Stimulated activated naive B cell treated with anti-CD40 and anti-IgM and Interleukin-4, amounts not matched to agents 10 μg/mL and 1 μg/mL and 100 μg/mL, for 72 hours (primary cell): Measurements from ENCODE around the gene KIF25.

Source experiments
- ATAC-seq, 2 donors: fragments of 150-1000 bp; cut with Tn5 transposase; replicated peaks; 2 replicates each; pipeline ENCODE4 v1.10.0; 2021; ENCODE audit warnings: moderate library complexity in 1 of 2
- DNase-seq: peaks from one replicate; pipeline ENCODE4 v3.0.0; 2021
- H3K27ac Mint-ChIP-seq: one replicate; pipeline ENCODE4 v1.8.0; 2022; ENCODE audit warnings: mild to moderate bottlenecking, mixed read lengths
- H3K27me3 Mint-ChIP-seq, 2 donors: one replicate each; pipeline ENCODE4 v1.8.0; 2022; ENCODE audit warnings: mixed read lengths in 2 of 2
- H3K36me3 Mint-ChIP-seq, 2 donors: one replicate each; pipeline ENCODE4 v1.8.0; 2022; ENCODE audit warnings: mixed read lengths in 2 of 2, mild to moderate bottlenecking in 1 of 2
- H3K4me1 Mint-ChIP-seq, 2 donors: one replicate each; pipeline ENCODE4 v1.8.0; 2022; ENCODE audit warnings: mixed read lengths in 2 of 2, mild to moderate bottlenecking in 1 of 2
- H3K4me3 Mint-ChIP-seq, 2 donors: one replicate each; pipeline ENCODE4 v1.8.0; 2022; ENCODE audit warnings: mild to moderate bottlenecking in 2 of 2, mixed read lengths in 2 of 2, moderate library complexity in 1 of 2
- H3K9me3 Mint-ChIP-seq, 2 donors: one replicate each; pipeline ENCODE4 v1.8.0; 2022; ENCODE audit warnings: mixed read lengths in 2 of 2, mild to moderate bottlenecking in 1 of 2

KIF25 gene

DNA sequence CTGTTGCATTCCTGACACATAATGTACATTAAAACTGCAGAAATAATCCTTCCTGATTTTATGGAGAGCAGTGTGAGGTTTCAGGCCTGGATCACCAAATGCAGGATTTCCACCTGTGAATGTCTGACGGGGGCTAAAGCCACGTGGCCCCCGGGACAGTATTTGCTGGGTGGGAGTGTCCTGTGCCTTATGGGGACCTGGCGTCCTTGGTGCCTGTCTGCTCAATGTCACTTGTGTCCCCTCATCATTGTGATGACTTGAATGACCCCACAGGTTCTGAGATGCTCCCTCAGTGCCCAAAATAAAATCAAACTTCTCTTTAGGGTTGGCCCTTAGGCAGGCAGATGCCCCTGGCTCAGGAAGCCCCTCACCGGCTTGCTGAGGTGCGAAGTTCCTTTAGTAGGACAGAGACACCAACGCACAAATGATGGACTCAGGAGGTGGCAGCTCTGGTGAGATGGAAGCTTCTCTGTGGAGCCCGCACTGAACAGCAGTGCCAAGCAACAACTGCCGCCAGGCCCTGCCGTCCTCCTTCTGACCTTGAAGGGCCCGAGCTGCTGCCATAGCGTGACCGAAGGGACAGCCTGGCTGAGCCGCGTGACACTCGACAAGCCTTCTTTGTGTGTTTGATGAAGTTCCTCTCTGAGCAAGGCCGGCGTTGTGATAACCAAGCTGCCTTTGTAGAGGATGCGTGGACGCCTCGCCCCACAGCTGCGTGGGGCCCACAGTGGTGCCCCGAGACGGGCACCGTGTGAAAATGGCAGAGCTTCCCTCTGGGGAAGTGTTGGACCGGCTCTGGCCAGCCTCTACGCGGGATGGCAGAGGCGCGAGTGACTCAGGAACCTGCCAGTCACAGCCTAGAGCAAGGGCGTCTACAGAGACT is 50.6 kb downstream of the KIF25 start:
- Mint-ChIP-seq H3K4me3 (no peak overlapping the region), H3K36me3 (no peaks in the 10 kb centered on the region), H3K4me1 (no peaks in the 10 kb centered on the region), H3K9me3 (no peaks in the 10 kb centered on the region), H3K27me3 (no peaks in the 10 kb centered on the region), H3K27ac (no peak overlapping the region)
- ATAC-seq (no peak), DNase-seq (no peak)

DNA sequence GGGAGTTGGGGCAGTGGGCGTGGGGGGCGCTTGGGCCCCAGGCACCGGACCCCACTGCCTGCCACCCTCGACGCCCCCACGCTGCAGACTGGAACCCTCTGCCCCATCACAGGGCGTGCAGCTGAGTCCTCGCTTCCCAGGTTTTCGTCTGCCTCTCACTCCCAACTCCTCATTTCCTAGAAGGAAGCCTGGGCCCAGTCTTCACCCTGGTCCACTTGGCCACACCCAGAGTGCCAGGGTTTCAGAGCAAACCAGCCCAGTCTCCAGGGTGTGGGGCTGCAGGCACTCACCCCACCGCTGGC is 51.2 kb downstream of the KIF25 start:
- no peaks in the 10 kb centered on the region for H3K9me3 Mint-ChIP-seq
- H3K4me3 Mint-ChIP-seq, result no peak overlapping the region
- DNase-seq, result no peak
- no peaks in the 10 kb centered on the region for H3K27me3 Mint-ChIP-seq
- no peak overlapping the region for H3K27ac Mint-ChIP-seq
- ATAC-seq, result no peak
- no peaks in the 10 kb centered on the region for H3K4me1 Mint-ChIP-seq
- no peaks in the 10 kb centered on the region for H3K36me3 Mint-ChIP-seq

DNA sequence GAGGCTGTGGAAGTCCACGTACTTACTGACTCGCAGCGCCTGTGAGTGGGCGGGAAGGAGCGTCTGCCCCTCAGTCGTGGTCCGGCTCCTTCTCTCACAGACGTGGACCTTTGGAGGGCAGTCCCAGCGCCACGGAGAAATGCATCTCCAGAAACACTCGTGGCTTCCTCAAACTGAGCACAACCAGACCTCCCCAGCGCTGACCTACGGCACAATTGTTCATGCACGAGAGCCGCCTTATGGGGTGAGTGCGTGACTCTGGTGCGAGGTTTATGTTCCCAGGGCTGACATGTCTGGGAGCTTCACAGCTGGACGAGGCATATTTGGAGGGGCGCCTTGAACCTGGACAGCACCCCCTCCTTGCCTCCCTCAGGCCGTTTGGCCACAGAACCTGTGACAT is 51.8 kb downstream of the KIF25 start:
- Mint-ChIP-seq H3K4me3 (no peak overlapping the region), H3K4me1 (no peaks in the 10 kb centered on the region), H3K9me3 (no peaks in the 10 kb centered on the region), H3K27me3 (no peaks in the 10 kb centered on the region), H3K36me3 (no peaks in the 10 kb centered on the region), H3K27ac (no peak overlapping the region)
- no peak for ATAC-seq
- DNase-seq, result no peak

DNA sequence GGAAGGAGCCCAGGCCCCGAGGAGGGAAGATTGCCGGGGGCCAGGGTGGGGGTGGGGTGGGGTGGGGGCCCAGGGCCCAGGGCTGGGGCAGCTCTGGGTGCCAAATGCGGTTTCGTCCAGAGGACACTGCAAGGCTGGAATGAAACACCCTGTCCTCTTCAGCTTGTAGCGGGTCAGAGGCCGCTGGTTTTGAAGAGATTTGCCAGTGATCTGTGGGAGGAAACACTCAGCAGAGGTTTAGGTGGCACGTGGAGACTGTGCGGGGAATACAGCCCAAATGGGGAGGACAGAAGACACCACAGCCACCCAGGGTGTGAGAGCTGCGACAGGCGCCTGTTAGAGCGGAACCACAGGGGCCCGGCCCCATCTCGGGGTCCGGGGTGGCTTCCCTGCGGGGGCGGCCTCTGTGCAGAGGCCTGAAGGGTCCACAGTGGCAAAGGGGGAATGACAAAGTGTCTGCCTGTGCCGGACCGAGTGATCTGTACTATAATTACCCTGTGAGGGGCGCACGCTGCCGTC is 52.3 kb downstream of the KIF25 start:
- Mint-ChIP-seq H3K36me3 (no peaks in the 10 kb centered on the region), H3K27me3 (no peaks in the 10 kb centered on the region)

DNA sequence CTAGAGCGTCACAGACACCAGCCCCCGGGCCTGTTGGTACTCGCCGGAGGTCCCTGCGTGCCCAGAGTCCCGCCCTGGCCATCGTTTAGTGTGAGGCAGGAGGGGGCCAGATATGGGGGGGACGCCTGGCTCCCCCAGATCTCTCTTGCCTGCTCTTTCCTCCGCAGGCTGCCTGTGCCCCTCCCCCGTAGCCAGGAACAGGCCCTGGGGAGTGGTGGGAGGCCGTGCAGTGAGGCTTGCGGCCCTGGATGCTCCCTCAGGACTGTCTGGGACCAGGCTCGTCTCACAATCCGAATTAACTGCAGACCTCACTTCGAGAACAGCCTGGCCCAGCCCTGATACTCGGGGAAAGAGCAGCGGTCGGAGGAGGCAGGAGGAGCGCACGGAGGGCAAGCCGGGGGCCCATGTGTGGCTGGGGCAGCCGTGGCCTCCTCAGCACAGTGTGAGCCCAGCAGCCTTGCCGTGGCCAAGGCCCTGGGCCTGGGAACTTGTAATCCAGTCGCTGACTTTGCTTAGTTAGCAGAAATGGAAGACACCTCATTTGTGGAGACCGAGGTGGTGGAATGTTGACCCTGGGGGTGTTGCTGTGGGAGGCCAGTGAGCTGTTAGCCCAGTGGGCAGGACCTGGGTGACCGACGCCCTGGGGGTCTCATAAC is 52.9 kb downstream of the KIF25 start:
- Mint-ChIP-seq H3K36me3 (no peaks in the 10 kb centered on the region), H3K27me3 (no peaks in the 10 kb centered on the region), H3K4me1 (no peaks in the 10 kb centered on the region), H3K9me3 (no peaks in the 10 kb centered on the region), H3K27ac (no peak overlapping the region), H3K4me3 (no peak overlapping the region)
- no peak for ATAC-seq
- no peak for DNase-seq

More for the DNA sequence above, 52.3 kb downstream of the KIF25 start:
- H3K27ac Mint-ChIP-seq, result no peak overlapping the region
- no peak for DNase-seq
- H3K4me1 Mint-ChIP-seq, result no peaks in the 10 kb centered on the region
- no peaks in the 10 kb centered on the region for H3K9me3 Mint-ChIP-seq
- no peak overlapping the region for H3K4me3 Mint-ChIP-seq
- no peak for ATAC-seq

DNA sequence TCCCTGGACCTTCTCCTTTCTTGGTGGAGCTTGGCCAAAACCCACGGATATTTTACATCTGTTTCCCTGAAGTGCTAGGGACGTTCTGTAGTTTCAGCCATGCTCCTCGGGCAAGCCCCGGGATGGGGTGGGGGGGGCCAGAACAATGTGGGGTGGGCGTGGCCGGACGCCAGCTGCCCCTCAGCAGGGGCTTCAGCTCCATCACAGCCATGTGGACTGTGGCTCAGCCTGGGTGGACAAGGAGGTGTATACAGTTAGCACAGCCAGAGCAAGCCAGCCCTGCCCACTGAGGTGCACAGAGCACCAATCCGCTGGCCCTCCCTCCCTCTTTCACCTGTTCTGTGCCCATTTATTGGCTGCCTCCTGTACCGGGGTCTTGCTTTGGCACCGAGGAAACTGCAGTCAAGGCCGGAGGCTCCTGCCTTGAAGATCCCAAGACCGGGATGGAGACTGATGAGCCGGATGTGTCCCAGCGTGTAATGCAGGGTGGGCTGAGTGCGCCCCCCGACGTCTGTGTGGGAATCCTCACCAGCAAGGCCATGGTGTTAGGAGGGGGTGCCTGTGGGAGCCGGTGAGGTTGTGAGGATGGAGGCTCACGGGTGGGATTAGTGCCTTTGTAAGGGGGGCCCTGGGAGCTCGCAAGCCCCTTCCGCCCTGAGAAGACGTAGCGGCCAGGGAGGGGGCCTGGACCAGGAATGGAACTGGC is 53.6 kb downstream of the KIF25 start:
- Mint-ChIP-seq H3K36me3 (no peaks in the 10 kb centered on the region), H3K27ac (no peak overlapping the region), H3K4me1 (no peaks in the 10 kb centered on the region), H3K4me3 (no peak overlapping the region), H3K9me3 (no peaks in the 10 kb centered on the region), H3K27me3 (no peaks in the 10 kb centered on the region)
- no peak for ATAC-seq
- no peak for DNase-seq

DNA sequence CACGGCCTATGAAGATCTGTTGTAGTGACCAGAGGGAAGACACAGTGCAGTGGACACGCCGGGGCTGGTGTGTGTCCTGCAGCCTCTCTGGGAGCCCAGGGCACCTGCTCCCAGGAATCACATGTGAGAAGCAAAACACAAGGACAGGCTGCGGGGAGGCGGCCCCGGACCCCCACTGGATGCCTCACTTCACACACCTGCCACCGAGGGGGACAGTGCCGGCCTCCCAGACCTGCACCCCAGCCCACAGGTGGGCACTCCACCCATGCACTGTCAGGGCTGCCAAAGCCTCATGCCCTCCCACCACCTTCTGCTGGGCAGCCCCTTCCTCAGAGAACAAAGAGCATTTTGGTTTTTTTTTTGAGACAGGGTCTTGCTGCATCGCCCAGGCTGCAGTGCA is 54.2 kb downstream of the KIF25 start:
- Mint-ChIP-seq H3K27me3 (no peaks in the 10 kb centered on the region), H3K36me3 (no peaks in the 10 kb centered on the region), H3K4me1 (no peaks in the 10 kb centered on the region)

DNA sequence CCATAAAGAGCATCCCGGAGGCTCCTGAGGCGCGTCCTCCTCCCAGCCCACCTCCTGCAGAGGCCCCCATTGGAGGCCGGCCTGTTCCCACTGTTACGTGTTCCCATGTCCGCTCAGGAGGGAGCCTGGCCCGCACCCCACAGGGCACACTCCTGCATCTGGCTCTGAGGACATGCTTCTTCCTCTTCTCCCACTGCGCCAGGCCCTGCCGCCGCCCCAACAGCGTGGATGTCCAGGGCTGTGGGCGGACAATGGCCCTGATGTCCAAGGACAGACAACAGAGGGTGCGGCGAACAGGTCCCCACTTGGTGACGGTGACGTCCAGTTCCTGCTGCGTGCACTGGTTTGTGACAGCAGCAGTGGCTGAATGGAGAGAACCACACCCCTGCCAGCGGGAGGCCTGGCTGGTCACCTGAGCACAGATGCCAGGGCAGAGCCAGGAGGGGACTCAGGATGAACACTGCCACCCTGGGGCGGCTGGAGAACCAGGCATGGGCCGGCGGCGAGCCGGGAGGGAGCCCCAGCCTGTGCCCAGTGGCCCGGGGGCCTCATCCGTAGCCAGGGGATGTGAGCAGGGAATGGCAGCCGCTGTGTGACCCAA is 54.9 kb downstream of the KIF25 start:
- H3K27me3 Mint-ChIP-seq, result no peaks in the 10 kb centered on the region
- no peaks in the 10 kb centered on the region for H3K4me1 Mint-ChIP-seq
- no peak overlapping the region for H3K4me3 Mint-ChIP-seq
- H3K36me3 Mint-ChIP-seq, result no peaks in the 10 kb centered on the region
- DNase-seq, result no peak
- no peak for ATAC-seq
- no peak overlapping the region for H3K27ac Mint-ChIP-seq
- H3K9me3 Mint-ChIP-seq, result no peaks in the 10 kb centered on the region

More for the DNA sequence above, 54.2 kb downstream of the KIF25 start:
- H3K4me3 Mint-ChIP-seq, result no peak overlapping the region
- no peaks in the 10 kb centered on the region for H3K9me3 Mint-ChIP-seq
- DNase-seq (no peak), ATAC-seq (no peak)
- H3K27ac Mint-ChIP-seq, result no peak overlapping the region

DNA sequence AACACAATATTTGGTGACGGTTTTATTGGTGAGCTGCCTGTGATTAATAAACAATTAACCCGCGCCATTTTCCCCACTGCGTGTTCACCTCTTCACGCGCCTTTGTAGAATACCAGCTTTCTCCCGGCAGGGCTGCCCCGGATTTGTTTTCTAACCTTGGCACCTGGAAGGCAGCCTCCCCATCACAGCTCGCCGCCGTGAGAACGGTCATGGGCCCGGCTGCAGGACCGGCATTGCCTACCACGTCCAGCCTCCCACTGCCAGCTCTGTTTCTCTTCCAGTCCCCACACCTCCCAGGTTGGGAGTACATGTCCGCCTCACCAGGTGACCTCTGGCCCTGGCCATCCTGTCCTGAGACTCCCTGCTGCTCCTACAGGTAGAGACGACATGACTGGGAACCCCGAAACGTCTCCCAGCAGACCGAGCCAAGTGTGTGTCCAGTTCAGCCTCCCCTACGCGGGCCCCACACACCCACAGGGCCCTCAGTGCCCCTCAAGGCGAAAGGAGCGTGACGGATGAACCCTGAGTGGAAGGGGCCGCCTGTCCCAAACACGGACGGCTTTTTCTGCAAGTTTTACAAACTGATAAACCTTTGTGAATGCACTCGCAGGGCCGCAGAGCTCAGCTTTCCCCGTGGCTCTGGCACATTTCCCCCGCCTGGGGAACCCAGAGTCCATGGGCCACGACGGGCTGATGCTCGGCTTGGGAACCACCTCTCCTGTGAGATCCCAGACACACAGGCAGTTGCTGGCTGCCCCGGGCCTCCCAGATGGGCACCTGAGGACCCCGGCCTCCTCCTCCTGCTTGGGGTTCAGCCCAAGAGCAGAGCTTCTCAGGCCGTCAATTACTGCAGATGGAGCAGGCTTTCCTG is 55.9 kb downstream of the KIF25 start:
- Mint-ChIP-seq H3K27ac (no peak overlapping the region), H3K9me3 (no peaks in the 10 kb centered on the region), H3K4me1 (no peaks in the 10 kb centered on the region), H3K36me3 (no peaks in the 10 kb centered on the region), H3K27me3 (no peaks in the 10 kb centered on the region), H3K4me3 (no peak overlapping the region)
- ATAC-seq, result no peak
- DNase-seq, result no peak

DNA sequence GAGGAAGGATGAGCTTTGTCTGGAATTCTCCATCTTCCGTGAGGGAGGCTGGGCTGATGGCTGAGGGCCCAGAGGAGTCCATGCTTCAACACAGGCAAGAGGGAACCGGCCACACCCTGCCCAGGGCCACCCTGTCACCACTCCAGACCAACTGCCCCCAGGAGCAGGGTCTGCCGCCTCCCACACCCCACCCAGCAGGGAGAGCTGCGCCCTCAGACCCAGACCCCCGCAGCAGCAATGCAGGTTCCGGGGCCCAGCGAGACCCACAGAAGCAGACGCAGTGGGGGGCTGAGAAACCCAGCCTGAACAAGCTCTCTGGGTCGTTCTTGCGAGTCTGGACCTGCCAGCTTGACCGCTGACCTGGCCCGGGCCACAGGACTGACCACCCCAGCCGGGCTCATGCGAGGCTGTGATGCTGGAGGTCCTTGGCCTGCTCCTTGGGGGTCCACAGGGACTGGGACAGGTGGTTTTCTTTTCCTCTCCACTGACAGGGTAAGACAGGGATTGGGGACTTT is 56.5 kb downstream of the KIF25 start:
- H3K27me3 Mint-ChIP-seq, result no peaks in the 10 kb centered on the region
- no peak overlapping the region for H3K27ac Mint-ChIP-seq
- no peak for ATAC-seq
- no peaks in the 10 kb centered on the region for H3K36me3 Mint-ChIP-seq
- H3K4me1 Mint-ChIP-seq, result no peaks in the 10 kb centered on the region
- no peak for DNase-seq
- no peak overlapping the region for H3K4me3 Mint-ChIP-seq
- no peaks in the 10 kb centered on the region for H3K9me3 Mint-ChIP-seq

DNA sequence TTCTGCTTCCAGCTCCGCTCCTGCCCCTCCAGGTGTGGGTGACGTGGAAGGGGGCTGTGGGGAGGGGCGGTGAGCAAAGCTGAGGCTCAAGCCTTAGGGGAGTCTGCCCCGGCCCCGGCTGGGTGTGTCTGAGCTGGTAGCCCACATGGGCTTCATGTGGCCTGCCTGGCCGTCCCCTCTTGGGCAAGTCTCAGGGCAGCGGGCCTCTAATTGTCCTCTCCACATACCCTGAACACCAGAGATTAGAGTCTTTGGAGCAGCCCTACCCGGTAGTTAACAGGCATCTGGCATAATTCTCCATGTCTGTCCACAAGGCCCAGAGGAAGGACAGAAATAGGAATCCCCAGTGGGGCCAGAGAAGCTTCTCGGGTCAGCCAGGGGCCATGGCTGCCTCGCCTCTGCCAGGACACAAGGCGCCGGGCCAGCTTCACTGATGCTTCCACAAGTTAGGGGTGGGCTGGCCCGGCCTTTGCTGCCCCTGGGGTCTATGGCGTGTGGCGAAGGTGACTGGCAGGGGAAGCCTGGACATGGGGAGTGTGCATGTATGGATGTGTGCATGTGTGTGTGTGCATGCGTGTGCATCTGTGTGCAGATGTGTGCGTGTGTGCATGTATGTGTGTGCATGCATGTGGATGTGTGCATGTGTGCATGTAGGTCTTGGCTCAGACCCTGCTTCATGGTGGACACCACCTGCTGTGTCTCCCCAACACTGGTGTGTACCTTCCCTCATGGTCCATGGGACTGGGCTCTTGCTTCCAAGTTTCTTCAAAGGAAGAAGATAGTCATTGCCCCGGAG is 57.5 kb downstream of the KIF25 start:
- H3K36me3 Mint-ChIP-seq, result no peaks in the 10 kb centered on the region
- H3K4me1 Mint-ChIP-seq, result no peaks in the 10 kb centered on the region
- H3K27me3 Mint-ChIP-seq, result no peaks in the 10 kb centered on the region
- ATAC-seq, result no peak
- no peaks in the 10 kb centered on the region for H3K9me3 Mint-ChIP-seq
- no peak for DNase-seq
- H3K27ac Mint-ChIP-seq, result no peak overlapping the region
- no peak overlapping the region for H3K4me3 Mint-ChIP-seq

DNA sequence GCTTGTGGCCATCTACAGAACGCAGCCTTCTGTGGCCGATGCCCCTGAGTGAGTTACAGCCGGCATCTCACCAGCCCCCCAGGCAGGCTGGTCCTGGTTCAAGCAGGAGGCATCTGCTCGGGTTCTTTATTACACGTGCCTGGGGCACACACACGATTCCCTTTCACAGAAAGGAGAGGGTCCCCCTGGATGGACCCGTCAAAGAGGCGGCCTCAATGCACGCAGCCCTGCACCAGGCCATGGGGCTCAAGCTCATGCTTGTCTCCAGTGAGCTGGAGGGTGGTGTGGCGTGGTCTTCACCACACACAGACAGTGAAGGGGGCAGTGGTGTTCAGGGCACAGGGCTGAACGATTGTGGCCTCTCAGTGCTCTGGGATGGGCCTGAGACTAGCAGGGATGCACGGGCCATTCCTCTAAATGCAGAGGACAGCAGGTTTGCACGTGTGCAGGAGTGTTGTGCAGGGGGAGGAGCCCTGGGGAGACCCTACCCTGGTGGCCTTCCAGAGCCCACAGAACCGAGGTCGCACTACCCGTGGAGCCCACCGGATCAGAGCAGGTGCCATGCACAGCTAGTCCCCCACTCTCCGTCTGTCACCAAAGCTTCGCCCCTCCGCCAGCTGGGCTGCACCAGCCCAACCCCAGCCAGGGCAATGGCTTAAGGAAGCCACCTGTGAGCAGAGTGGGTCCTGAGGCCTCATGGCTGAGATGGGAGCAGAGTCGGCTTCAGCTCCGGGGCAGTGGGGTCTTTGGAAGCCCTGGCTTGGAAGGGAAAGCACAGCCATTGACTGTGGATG is 58.4 kb downstream of the KIF25 start:
- ATAC-seq (no peak), DNase-seq (no peak)
- Mint-ChIP-seq H3K27ac (no peak overlapping the region), H3K9me3 (no peaks in the 10 kb centered on the region), H3K4me3 (no peak overlapping the region), H3K36me3 (no peaks in the 10 kb centered on the region), H3K27me3 (no peaks in the 10 kb centered on the region), H3K4me1 (no peaks in the 10 kb centered on the region)
